CD4-positive, CD25-positive, alpha-beta regulatory T cell (primary cell): ENCODE measurements around the gene ARMC10. TPM values are rescaled to one million over a fixed set of nuclear protein-coding genes. Genes with fewer than 3 reads are reported as not detected.
"Not testable (repeated sequence)": the region's sequence is repeated elsewhere in the genome, so short reads cannot be mapped to it uniquely, and the experiment has no call there.

ENCODE experiments used
- ATAC-seq, 2 donors: fragments of 150-1000 bp; cut with Tn5 transposase; one replicate each; pipeline ENCODE4 v1.10.0; 2021; ENCODE audit warnings: low read depth in 2 of 2, moderate number of reproducible peaks in 2 of 2, moderate library complexity in 1 of 2
- DNase-seq, 3 donors: peaks; one replicate each; pipeline versions ENCODE4 v3.0.0 to v3.0.0-alpha.2; 2012 to 2022; ENCODE audit warnings: mixed read lengths in 1 of 3
- H3K27ac ChIP-seq: one replicate; pipeline ENCODE4 v1.7.0; 2013; ENCODE audit warnings: mild to moderate bottlenecking, low read length; ENCODE audit not compliant: insufficient read depth, poor library complexity, severe bottlenecking
- H3K27me3 ChIP-seq: one replicate; pipeline ENCODE4 v1.7.0; 2013; ENCODE audit warnings: low read length; ENCODE audit not compliant: control insufficient read depth, insufficient read depth
- H3K36me3 ChIP-seq: one replicate; pipeline ENCODE4 v1.7.0; 2013; ENCODE audit warnings: mild to moderate bottlenecking, low read length, moderate library complexity; ENCODE audit not compliant: control insufficient read depth, insufficient read depth
- H3K4me1 ChIP-seq: 2 replicates; pipeline ENCODE4 v1.7.0; 2013; ENCODE audit warnings: mild to moderate bottlenecking, low read length; ENCODE audit not compliant: insufficient read depth, control insufficient read depth, poor library complexity, severe bottlenecking
- H3K4me3 ChIP-seq: one replicate; pipeline ENCODE4 v1.7.0; 2013; ENCODE audit warnings: low read depth, mild to moderate bottlenecking, low read length, moderate library complexity
- H3K9me3 ChIP-seq, 2 experiments: 1 replicate in 1 of 2; 2 replicates in 1 of 2; pipeline ENCODE4 v1.7.0; 2013; ENCODE audit warnings: low read length in 2 of 2, mild to moderate bottlenecking in 1 of 2, moderate library complexity in 1 of 2; ENCODE audit not compliant: control insufficient read depth in 2 of 2
- H3K27ac Mint-ChIP-seq, 3 donors: one replicate each; pipeline ENCODE4 v1.8.0; 2020 to 2022; ENCODE audit warnings: mild to moderate bottlenecking in 3 of 3, mixed read lengths in 3 of 3, moderate library complexity in 2 of 3
- H3K27me3 Mint-ChIP-seq: one replicate; pipeline ENCODE4 v1.8.0; 2022; ENCODE audit warnings: mild to moderate bottlenecking, mixed read lengths
- H3K36me3 Mint-ChIP-seq: one replicate; pipeline ENCODE4 v1.8.0; 2020; ENCODE audit warnings: mixed read lengths
- H3K4me1 Mint-ChIP-seq, 4 donors: one replicate each; pipeline ENCODE4 v1.8.0; 2020 to 2022; ENCODE audit warnings: mixed read lengths in 4 of 4, mild to moderate bottlenecking in 1 of 4
- H3K4me3 Mint-ChIP-seq, 4 donors: one replicate each; pipeline ENCODE4 v1.8.0; 2020 to 2022; ENCODE audit warnings: mild to moderate bottlenecking in 4 of 4, mixed read lengths in 4 of 4, moderate library complexity in 3 of 4
- H3K9me3 Mint-ChIP-seq, 7 donors: one replicate each; pipeline ENCODE4 v1.8.0; 2020 to 2022; ENCODE audit warnings: mixed read lengths in 7 of 7, mild to moderate bottlenecking in 3 of 7, moderate library complexity in 2 of 7
- polyA plus RNA-seq, 4 donors: library from polyadenylated mRNA; unstranded; fragments of 300-500 nt; fragmentation: Illumina TruSeq; gene quantifications; one replicate each; pipeline ENCODE4 v1.2.3, GENCODE V29; 2021
- total RNA-seq: library from RNA; stranded (reverse); gene quantifications from one replicate; pipeline ENCODE4 v1.2.3, GENCODE V29; 2022

Gene ARMC10
- total and polyA plus RNA-seq, 5 donors from 2014 or later, result 16.3 to 51.2 (median 42.6) TPM

DNA sequence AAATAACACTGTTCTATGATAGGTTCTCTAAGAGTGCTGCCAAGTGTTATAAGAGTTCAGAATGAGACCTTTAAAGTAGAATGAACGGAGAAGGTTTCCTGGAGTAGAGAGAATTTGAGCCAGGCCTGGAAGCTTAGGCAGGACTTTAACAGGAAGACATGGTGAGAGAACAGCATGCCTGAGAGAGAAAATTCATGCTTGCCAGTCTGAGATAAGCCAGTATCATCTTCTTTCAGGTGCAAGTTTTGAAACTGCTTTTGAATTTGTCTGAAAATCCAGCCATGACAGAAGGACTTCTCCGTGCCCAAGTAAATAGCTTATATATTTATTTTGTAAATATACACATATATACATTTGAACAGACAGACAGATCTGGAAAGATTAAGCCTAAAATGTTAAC is 22.1 kb downstream of the ARMC10 start:
- Histone ChIP-seq H3K27me3 (no peaks in the 10 kb centered on the region), H3K27ac (no peak overlapping the region), H3K36me3 (peaks cover 31% of the 10 kb centered on the region), H3K9me3 (no peaks in the 10 kb centered on the region), H3K4me1 (no peaks in the 10 kb centered on the region), H3K4me3 (no peak overlapping the region)
- no peak for ATAC-seq
- Mint-ChIP-seq H3K27me3 (no peaks in the 10 kb centered on the region), H3K4me3 (no peak overlapping the region), H3K27ac (peak overlapping the region in 1 of 3 donors; percentile 43), H3K36me3 (peaks cover 32% of the 10 kb centered on the region), H3K4me1 (peaks cover 0 to 2% (median 0%) of the 10 kb centered on the region in 4 donors), H3K9me3 (peaks cover 0 to 1% (median 0%) of the 10 kb centered on the region in 7 donors)
- DNase-seq, result no peak

DNA sequence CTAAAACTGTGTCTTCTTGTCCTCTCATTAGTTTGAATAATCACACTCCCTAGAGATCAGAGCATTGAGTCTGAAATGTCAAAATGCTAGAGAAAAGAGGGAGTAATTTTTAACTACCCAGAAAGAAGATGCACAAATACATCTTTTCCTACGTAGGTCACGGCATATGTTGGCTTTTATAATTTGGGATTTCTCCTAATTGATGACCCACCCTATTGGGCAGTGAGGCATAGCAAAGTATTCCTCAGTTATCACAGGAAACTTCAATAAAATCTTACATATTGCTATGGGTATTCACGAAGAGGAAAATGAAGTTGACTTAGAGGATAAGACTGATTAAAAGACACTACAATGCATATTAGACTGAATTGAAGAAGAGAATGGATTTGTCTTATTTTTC is 25.4 kb downstream of the ARMC10 start:
- Histone ChIP-seq H3K36me3 (peaks cover 39% of the 10 kb centered on the region), H3K4me1 (no peaks in the 10 kb centered on the region), H3K27me3 (no peaks in the 10 kb centered on the region), H3K4me3 (no peak overlapping the region), H3K27ac (no peak overlapping the region), H3K9me3 (no peaks in the 10 kb centered on the region)
- Mint-ChIP-seq H3K36me3 (peaks cover 27% of the 10 kb centered on the region), H3K4me3 (no peak overlapping the region), H3K9me3 (peaks cover 0 to 1% (median 0%) of the 10 kb centered on the region in 7 donors), H3K27ac (peak overlapping the region in 1 of 3 donors; percentile 58), H3K4me1 (peaks cover 0 to 2% (median 0%) of the 10 kb centered on the region in 4 donors), H3K27me3 (no peaks in the 10 kb centered on the region)
- no peak for DNase-seq
- ATAC-seq, result no peak

DNA sequence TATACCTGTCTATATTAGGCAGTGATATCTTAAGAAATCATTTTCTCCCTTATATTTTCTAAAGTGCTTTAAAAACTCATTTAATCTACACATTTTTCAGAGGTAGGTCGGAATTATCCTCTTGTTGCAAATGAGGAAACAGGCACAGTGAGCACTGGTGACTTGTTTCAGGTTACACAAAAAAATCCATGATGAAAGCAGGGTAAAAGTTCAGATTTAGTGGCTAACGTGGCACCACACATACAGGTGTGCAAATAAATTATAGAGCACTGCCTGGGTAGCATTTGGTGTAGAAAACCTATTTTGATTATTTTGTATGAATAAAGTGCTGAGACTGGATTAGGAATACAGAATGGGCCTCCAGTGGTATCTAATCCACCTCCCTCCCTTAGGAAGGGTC is 26.6 kb downstream of the ARMC10 start:
- Histone ChIP-seq H3K27me3 (no peaks in the 10 kb centered on the region), H3K27ac (no peak overlapping the region), H3K9me3 (no peaks in the 10 kb centered on the region), H3K36me3 (peaks cover 38% of the 10 kb centered on the region), H3K4me3 (no peak overlapping the region), H3K4me1 (no peaks in the 10 kb centered on the region)
- Mint-ChIP-seq H3K27me3 (no peaks in the 10 kb centered on the region), H3K4me3 (no peak overlapping the region), H3K36me3 (peaks cover 26% of the 10 kb centered on the region), H3K27ac (peak overlapping the region in 1 of 3 donors; percentile 25), H3K4me1 (peaks cover 0 to 3% (median 0%) of the 10 kb centered on the region in 4 donors), H3K9me3 (peaks cover 0 to 1% (median 0%) of the 10 kb centered on the region in 7 donors)
- ATAC-seq, result no peak
- no peak for DNase-seq

- H3K27ac Mint-ChIP-seq, result no peak overlapping the region
These were observed 31.2 kb downstream of the ARMC10 start for GRCh38 chr7:103106005-103106702.

GRCh38 chr7:103106703-103107070 is 31.7 kb downstream of the ARMC10 start:
- not testable (repeated sequence) for H3K9me3 ChIP-seq, H3K27me3 Mint-ChIP-seq, DNase-seq, ATAC-seq, H3K27ac Mint-ChIP-seq, H3K4me3 ChIP-seq, H3K4me1 ChIP-seq, H3K27ac ChIP-seq, H3K27me3 ChIP-seq, H3K4me3 Mint-ChIP-seq
- Mint-ChIP-seq H3K9me3 (peaks cover 0 to 12% (median 1%) of the 10 kb centered on the region in 7 donors), H3K4me1 (peaks cover 4 to 11% (median 8%) of the 10 kb centered on the region in 4 donors), H3K36me3 (peaks cover 61% of the 10 kb centered on the region)
- peaks cover 21% of the 10 kb centered on the region for H3K36me3 ChIP-seq

More at GRCh38 chr7:103106005-103106702, 31.2 kb downstream of the ARMC10 start:
- ATAC-seq (no peak), DNase-seq (no peak)
- Histone ChIP-seq H3K27me3 (no peaks in the 10 kb centered on the region), H3K4me3 (no peak overlapping the region), H3K27ac (no peak overlapping the region), H3K36me3 (peaks cover 23% of the 10 kb centered on the region), H3K9me3 (no peaks in the 10 kb centered on the region), H3K4me1 (no peaks in the 10 kb centered on the region)
- Mint-ChIP-seq H3K9me3 (peaks cover 0 to 11% (median 1%) of the 10 kb centered on the region in 7 donors), H3K4me1 (peaks cover 4 to 11% (median 8%) of the 10 kb centered on the region in 4 donors), H3K4me3 (no peak overlapping the region), H3K36me3 (peaks cover 56% of the 10 kb centered on the region), H3K27me3 (no peaks in the 10 kb centered on the region)

DNA sequence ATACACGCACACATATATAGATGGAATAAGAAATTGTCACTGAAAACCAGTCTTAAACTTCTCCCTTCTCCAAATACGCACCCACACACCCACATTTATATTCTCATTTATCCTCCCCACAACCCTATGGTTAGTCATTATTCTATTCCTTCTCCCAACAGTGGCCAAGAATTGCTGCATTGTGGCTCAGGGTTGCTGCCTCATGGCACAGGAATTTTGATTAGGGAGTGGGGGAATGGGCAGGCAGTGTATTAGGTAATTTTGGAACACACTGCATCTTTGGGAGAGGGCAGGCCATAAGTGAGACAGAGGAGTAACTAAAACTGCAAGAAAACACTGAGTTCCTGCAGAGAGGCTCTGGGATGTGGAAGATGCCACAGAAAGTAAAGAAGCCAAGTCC is 38.2 kb downstream of the ARMC10 start:
- peaks cover 18% of the 10 kb centered on the region for H3K36me3 ChIP-seq
- Mint-ChIP-seq H3K4me1 (peaks cover 0 to 16% (median 6%) of the 10 kb centered on the region in 4 donors), H3K4me3 (no peak overlapping the region), H3K27me3 (no peaks in the 10 kb centered on the region), H3K36me3 (peaks cover 59% of the 10 kb centered on the region), H3K9me3 (peaks cover 0 to 17% (median 1%) of the 10 kb centered on the region in 7 donors), H3K27ac (no peak overlapping the region)
- no peaks in the 10 kb centered on the region for H3K9me3 ChIP-seq
- H3K27ac ChIP-seq, result no peak overlapping the region
- no peaks in the 10 kb centered on the region for H3K4me1 ChIP-seq
- ATAC-seq (no peak), DNase-seq (no peak)
- H3K4me3 ChIP-seq, result no peak overlapping the region
- H3K27me3 ChIP-seq, result no peaks in the 10 kb centered on the region

DNA sequence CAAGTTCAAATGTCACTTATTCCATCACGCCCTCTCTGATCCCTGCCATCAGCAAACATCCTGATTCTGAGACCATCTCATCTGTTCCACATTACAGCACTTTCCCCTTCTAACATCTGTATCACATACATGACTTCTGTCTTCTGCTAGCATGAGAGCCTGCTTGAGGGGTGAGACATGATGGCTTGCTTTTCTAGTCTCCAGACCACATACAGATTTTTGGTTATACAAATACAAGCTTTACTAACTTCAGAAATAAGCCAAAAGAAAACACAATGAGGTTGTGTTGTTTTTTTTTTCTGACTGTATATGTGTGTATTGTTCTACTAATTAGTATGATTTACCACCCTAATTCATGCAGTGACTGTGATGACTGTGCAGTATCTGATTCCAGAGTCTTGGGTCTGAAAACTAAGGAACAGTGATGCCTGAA is 39.7 kb downstream of the ARMC10 start:
- Histone ChIP-seq H3K27ac (no peak overlapping the region), H3K9me3 (no peaks in the 10 kb centered on the region), H3K4me1 (no peaks in the 10 kb centered on the region), H3K4me3 (no peak overlapping the region), H3K36me3 (peaks cover 21% of the 10 kb centered on the region), H3K27me3 (no peaks in the 10 kb centered on the region)
- no peak for ATAC-seq
- Mint-ChIP-seq H3K4me1 (peaks cover 0 to 8% (median under 1%) of the 10 kb centered on the region in 4 donors), H3K4me3 (no peak overlapping the region), H3K36me3 (peaks cover 51% of the 10 kb centered on the region), H3K27ac (peak overlapping the region in 1 of 3 donors; percentile 39), H3K27me3 (no peaks in the 10 kb centered on the region), H3K9me3 (peaks cover 0 to 14% (median 1%) of the 10 kb centered on the region in 7 donors)
- no peak for DNase-seq

DNA sequence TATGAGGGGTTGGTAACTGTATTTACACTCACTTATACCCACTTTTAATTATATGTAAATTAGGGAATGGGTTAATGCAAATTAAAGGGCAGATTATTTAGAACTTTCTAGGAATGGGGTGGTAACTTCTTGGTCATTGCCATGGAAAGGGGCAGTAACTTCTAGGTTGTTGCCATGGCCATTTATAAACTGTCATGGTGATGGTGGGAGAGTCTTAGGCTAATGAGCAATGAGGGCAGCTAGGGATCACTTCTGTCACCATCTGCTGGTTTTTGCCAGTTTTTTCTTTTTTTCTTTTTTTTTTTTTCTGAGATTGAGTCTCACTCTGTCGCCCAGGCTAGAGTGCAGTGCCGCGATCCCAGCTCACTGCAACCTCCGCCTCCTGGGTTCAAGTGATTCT is 40.8 kb downstream of the ARMC10 start:
- Histone ChIP-seq H3K36me3 (peaks cover 28% of the 10 kb centered on the region), H3K4me3 (no peak overlapping the region), H3K9me3 (no peaks in the 10 kb centered on the region), H3K27ac (no peak overlapping the region), H3K4me1 (no peaks in the 10 kb centered on the region), H3K27me3 (no peaks in the 10 kb centered on the region)
- H3K27me3 Mint-ChIP-seq, result no peaks in the 10 kb centered on the region
- no peak overlapping the region for H3K27ac Mint-ChIP-seq
- no peak for ATAC-seq
- H3K4me3 Mint-ChIP-seq, result no peak overlapping the region
- H3K4me1 Mint-ChIP-seq, result peaks cover 0 to 8% (median 3%) of the 10 kb centered on the region in 4 donors
- peaks cover 0 to 9% (median 1%) of the 10 kb centered on the region in 7 donors for H3K9me3 Mint-ChIP-seq
- H3K36me3 Mint-ChIP-seq, result peaks cover 44% of the 10 kb centered on the region
- DNase-seq, result no peak
